ENCODE data around the gene LITAF.

LITAF gene

GRCh38 chr16:11576427-11577289 is 10.1 kb downstream of the LITAF start (continued):
- no peak for TF ChIP-seq ZNF785 (tag by site-specific recombination; IDR thresholded peaks at IDR 0.05)
- no peak for TF ChIP-seq ZNF571 (tag by site-specific recombination; IDR thresholded peaks at IDR 0.05)
- TF ChIP-seq ZNF146 (tag by site-specific recombination; IDR thresholded peaks at IDR 0.05): no peak
- no peak for TF ChIP-seq KLF10 (tag by site-specific recombination; IDR thresholded peaks at IDR 0.05)
- no peak for TF ChIP-seq ZNF157 (tag by site-specific recombination; IDR thresholded peaks at IDR 0.05)
- peak; percentile 74; the same call in 1 of the 2 replicates for TF ChIP-seq ZNF362 (tag by site-specific recombination; IDR thresholded peaks at IDR 0.05)

- CTCF ChIA-PET: no interaction called here
- no peak for TF ChIP-seq ZFHX2 (tag by site-specific recombination; conservative IDR thresholded peaks at IDR 0.05)
- no peak for TF ChIP-seq ZNF670 (tag by site-specific recombination; IDR thresholded peaks at IDR 0.05; ENCODE audit: low read depth)
- no peak for TF ChIP-seq ZNF585B (tag by site-specific recombination; IDR thresholded peaks at IDR 0.05)
- TF ChIP-seq MZF1 (tag by site-specific recombination; IDR thresholded peaks at IDR 0.05; ENCODE audit: borderline replicate concordance): no peak
- no peak for TF ChIP-seq ZNF398 (tag by site-specific recombination; IDR thresholded peaks at IDR 0.05)
- no peak for TF ChIP-seq ZNF184 (tag by site-specific recombination; IDR thresholded peaks at IDR 0.05)
- no peak for TF ChIP-seq ZNF548 (tag by site-specific recombination; IDR thresholded peaks at IDR 0.05)
- TF ChIP-seq YY2 (tag by site-specific recombination; IDR thresholded peaks at IDR 0.05): no peak
- no peak for TF ChIP-seq ZIC2 (tag by site-specific recombination; IDR thresholded peaks at IDR 0.05)
- no peak for TF ChIP-seq HOXC10 (CRISPR knock-in tag; IDR thresholded peaks at IDR 0.05)
- no peak for TF ChIP-seq PRDM6 (tag by site-specific recombination; IDR thresholded peaks at IDR 0.05)
- no peak for TF ChIP-seq ZNF449 (tag by site-specific recombination; IDR thresholded peaks at IDR 0.05)
- TF ChIP-seq ZNF26 (tag by site-specific recombination; IDR thresholded peaks at IDR 0.05): no peak
- no peak for TF ChIP-seq GLIS1 (tag by site-specific recombination; IDR thresholded peaks at IDR 0.05)
- no peak for TF ChIP-seq ZSCAN18 (tag by site-specific recombination; IDR thresholded peaks at IDR 0.05)
- TF ChIP-seq ZNF157 (tag by site-specific recombination; IDR thresholded peaks at IDR 0.05): no peak
- no peak for TF ChIP-seq ZNF558 (tag by site-specific recombination; IDR thresholded peaks at IDR 0.05)
- TF ChIP-seq SP3 (tag by site-specific recombination; IDR thresholded peaks at IDR 0.05): no peak
- POLR2A ChIA-PET: no interaction called here
- no peak overlapping the region for H3K27ac ChIP-seq (ENCODE audit: extremely low read depth, low read depth, low read length)
- H3K4me3 ChIP-seq (ENCODE audit: low read depth, low read length): no peak overlapping the region
- no peaks in the 10 kb centered on the region for H3K9me3 ChIP-seq (ENCODE audit: control insufficient read depth, insufficient read depth, low read depth, low read length)
- H3K36me3 ChIP-seq (ENCODE audit: control insufficient read depth in 2 of 2, insufficient read depth in 1 of 2, low read length in 2 of 2): peaks cover 0 to under 1% of the 10 kb centered on the region in 2 experiments; a peak in 2 of 3 replicates
- no peaks in the 10 kb centered on the region for H3K4me1 ChIP-seq (ENCODE audit: control insufficient read depth, insufficient read depth, low read length)
Measured at GRCh38 chr16:11575223-11575589, 11.5 kb downstream of the LITAF start.
